Mucosa of gallbladder (tissue), 1 donor: ENCODE results near the gene BTC. TPM values are rescaled to one million over a fixed set of nuclear protein-coding genes. Genes with fewer than 3 reads are reported as not detected.
"Not testable (repeated sequence)": the region's sequence is repeated elsewhere in the genome, so short reads cannot be mapped to it uniquely, and the experiment has no call there.

Source experiments
- DNase-seq: peaks from one replicate; pipeline ENCODE4 v3.0.0-alpha.2; 2020; ENCODE audit warnings: low spot score
- total RNA-seq: library from RNA; stranded (reverse); gene quantifications from one replicate; pipeline ENCODE4 v1.2.1, GENCODE V29; 2021
- donor health status: DM: no; HTN: no; CAD: no.

The BTC gene
- total RNA-seq, 1 donor from 2014 or later: 10.3 TPM

- no peak for DNase-seq
These were observed 35.7 kb downstream of the BTC start for GRCh38 chr4:74758551-74759145.

- no peak for DNase-seq
These were observed 37.2 kb downstream of the BTC start for GRCh38 chr4:74757136-74757535.

DNA sequence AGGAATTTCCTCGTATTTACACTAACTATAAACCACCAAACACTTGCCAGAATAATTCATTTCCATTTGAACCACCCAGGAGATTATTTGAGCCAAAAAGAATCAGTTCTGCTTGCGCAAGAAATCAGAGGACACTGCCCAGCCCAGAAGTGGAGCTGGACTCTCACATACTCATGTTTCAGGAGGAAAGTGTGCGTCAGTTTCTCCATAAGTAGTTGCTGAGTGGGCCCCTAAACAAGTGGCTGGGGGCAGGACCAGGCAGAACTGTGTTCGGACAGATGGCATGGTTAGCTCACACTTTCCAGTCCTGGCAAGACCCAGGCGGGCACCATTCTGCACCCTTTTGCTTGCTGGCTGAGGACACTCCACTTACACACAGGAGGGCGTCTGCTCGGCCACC is 38.8 kb downstream of the BTC start:
- DNase-seq: peak; percentile 36

GRCh38 chr4:74754218-74754617 is 40.1 kb downstream of the BTC start:
- DNase-seq: no peak

- DNase-seq: no peak
These were observed 41.5 kb downstream of the BTC start for GRCh38 chr4:74752798-74753197.

DNA sequence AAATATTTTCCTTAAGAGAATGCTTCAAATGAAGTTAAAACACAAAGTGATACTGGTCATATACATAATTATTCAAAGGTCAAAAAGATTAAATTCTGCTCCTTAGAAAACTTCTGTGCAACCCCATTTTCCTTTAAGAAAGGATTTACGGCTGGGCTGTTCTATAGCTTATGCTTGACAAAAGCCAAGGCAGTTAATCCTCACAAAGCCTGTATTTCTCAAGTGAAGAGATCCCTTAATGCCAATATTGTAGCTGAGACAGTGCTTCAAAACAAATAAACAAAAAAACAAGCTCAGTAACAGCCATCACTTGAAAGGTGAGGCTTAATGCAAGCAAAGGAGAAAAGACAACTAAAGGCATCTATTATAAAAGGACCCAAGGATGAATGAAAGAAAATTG is 42.5 kb downstream of the BTC start:
- no peak for DNase-seq

- DNase-seq: no peak
These were observed 43.1 kb downstream of the BTC start for GRCh38 chr4:74751247-74751646.

DNA sequence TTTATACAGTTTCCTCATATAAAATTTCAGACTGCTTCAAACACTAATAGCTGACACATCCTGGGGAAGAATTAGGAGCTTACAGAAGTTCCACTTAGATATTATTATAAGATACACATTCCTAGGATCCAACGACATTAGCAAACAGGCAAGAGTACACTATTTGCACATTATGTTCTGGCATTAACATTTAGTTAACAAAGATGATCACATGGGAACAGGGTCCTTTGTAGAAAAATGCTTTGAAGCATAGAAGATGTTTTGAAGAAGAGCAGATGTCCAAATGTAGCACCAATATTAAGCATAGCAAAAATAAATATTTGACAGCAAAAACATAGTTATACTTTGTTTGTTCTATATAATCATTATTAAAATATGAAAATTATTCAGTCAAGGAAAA is 52.1 kb downstream of the BTC start:
- DNase-seq: no peak

DNA sequence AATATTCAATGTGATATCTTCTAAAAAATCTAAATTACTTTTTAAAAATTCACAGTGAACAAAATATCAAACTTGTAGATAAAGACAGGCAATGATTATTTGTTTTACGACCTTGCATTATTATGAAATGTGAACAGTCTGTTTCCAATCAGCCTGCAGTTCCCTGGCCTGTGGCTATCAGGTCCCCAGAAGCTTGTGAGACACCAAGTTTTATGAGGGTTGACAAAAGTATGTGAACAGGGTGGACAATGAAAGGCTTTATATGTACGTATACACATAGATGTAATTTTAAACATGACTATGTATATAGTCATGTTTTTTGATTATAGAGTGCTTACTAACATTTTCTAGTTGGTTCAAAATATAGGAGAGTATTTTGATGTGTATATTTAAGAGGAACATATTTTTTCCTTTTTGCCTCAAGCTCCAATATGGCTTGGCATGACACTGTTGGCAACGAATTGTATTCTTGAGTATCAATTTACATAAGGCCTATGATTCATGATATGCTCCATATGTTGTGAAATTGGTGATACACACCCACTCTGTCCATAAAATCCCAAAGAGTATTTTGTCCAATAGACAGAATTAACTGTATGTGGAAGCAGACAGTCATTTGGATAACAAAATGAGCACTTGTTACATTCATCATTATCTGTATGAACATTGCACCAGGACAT is 55.7 kb downstream of the BTC start:
- DNase-seq: no peak

- DNase-seq: no peak
These were observed 59.3 kb downstream of the BTC start for GRCh38 chr4:74734995-74735394.

- DNase-seq: no peak
These were observed 60.6 kb downstream of the BTC start for GRCh38 chr4:74733756-74734155.

- DNase-seq: no peak
These were observed 69.3 kb downstream of the BTC start for GRCh38 chr4:74724979-74725378.

- DNase-seq: no peak
These were observed 77.9 kb downstream of the BTC start for GRCh38 chr4:74716436-74716765.

GRCh38 chr4:74715706-74716435 is 78.5 kb downstream of the BTC start:
- no peak for DNase-seq

- no peak for DNase-seq
These were observed 79.7 kb downstream of the BTC start for GRCh38 chr4:74714611-74715130.

DNA sequence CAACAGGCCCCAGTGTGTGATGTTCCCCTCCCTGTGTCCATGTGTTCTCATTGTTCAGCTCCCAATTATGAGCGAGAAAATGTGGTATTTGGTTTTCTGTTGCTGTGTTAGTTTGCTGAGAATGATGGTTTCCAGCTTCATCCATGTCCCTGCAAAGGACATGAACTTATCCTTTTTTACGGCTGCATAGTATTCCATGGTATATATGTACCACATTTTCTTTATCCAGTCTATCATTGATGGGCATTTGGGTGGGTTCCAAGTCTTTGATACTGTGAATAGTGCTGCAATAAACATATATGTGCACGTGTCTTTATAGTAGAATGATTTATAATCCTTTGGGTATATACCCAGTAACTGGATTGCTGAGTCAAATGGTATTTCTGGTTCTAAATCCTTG is 86.2 kb downstream of the BTC start:
- not testable (repeated sequence) for DNase-seq

Other genes with a start within 250 kb of the BTC start
- 92.3 TPM for gene PARM1, start 138.6 kb upstream of the BTC start, total RNA-seq